ENCODE data around the gene OR52H1.
"Not testable (repeated sequence)": the region's sequence is repeated elsewhere in the genome, so short reads cannot be mapped to it uniquely, and the experiment has no call there.

OR52H1 gene

GRCh38 chr11:5548440-5548839 lies at the start of gene OR52H1:
OR52H1 (minus strand) TSS chr11:5548540; CDS start chr11:5545505, 3,035 bp downstream.
- no peak for DNase-seq (ENCODE audit: low read depth in 3 of 3)

- no peak for DNase-seq (ENCODE audit: low read depth in 3 of 3)
Observed at GRCh38 chr11:5597953-5598352, 49.6 kb upstream of the OR52H1 start.

GRCh38 chr11:5596607-5597201 lies 48.4 kb upstream of the OR52H1 start, which contains the start of gene TRIM6:
TRIM6 (plus strand) TSS chr11:5596637; CDS start chr11:5596898, 261 bp downstream.
- DNase-seq (ENCODE audit: low read depth in 3 of 3) = no peak

GRCh38 chr11:5593146-5593545 lies 44.8 kb upstream of the OR52H1 start:
- no peak for DNase-seq (ENCODE audit: low read depth in 3 of 3)

- DNase-seq (ENCODE audit: low read depth in 3 of 3) = no peak
Observed at GRCh38 chr11:5592615-5593014, 44.3 kb upstream of the OR52H1 start.

GRCh38 chr11:5591613-5592012 lies 43.3 kb upstream of the OR52H1 start:
- no peak for DNase-seq (ENCODE audit: low read depth in 3 of 3)

- not testable (repeated sequence) for DNase-seq (ENCODE audit: low read depth in 3 of 3)
Observed at GRCh38 chr11:5589906-5590305, 41.6 kb upstream of the OR52H1 start.

GRCh38 chr11:5584458-5584857 lies 36.1 kb upstream of the OR52H1 start:
- DNase-seq (ENCODE audit: low read depth in 3 of 3) = not testable (repeated sequence)

- no peak for DNase-seq (ENCODE audit: low read depth in 3 of 3)
Observed at GRCh38 chr11:5581014-5581413, 32.7 kb upstream of the OR52H1 start.

GRCh38 chr11:5580577-5580976 lies 32.2 kb upstream of the OR52H1 start, which contains the start of gene OR52B6:
OR52B6 (plus strand) TSS chr11:5580877; CDS start chr11:5580877, 0 bp downstream.
- no peak for DNase-seq (ENCODE audit: low read depth in 3 of 3)

- no peak for DNase-seq (ENCODE audit: low read depth in 3 of 3)
Observed at GRCh38 chr11:5577101-5577500, 28.8 kb upstream of the OR52H1 start.

GRCh38 chr11:5575152-5575551 lies 26.8 kb upstream of the OR52H1 start:
- DNase-seq (ENCODE audit: low read depth in 3 of 3) = no peak

GRCh38 chr11:5574654-5575053 lies 26.3 kb upstream of the OR52H1 start:
- no peak for DNase-seq (ENCODE audit: low read depth in 3 of 3)

- no peak for DNase-seq (ENCODE audit: low read depth in 3 of 3)
Observed at GRCh38 chr11:5564259-5565019, 16.1 kb upstream of the OR52H1 start.

GRCh38 chr11:5557751-5558150 lies 9.4 kb upstream of the OR52H1 start:
- DNase-seq (ENCODE audit: low read depth in 3 of 3) = no peak

GRCh38 chr11:5556596-5557188 lies 8.4 kb upstream of the OR52H1 start:
- DNase-seq (ENCODE audit: low read depth in 3 of 3) = no peak

- no peak for DNase-seq (ENCODE audit: low read depth in 3 of 3)
Observed at GRCh38 chr11:5553343-5553742, 5.0 kb upstream of the OR52H1 start.

GRCh38 chr11:5550440-5551095 lies 2.2 kb upstream of the OR52H1 start:
- DNase-seq (ENCODE audit: low read depth in 3 of 3) = no peak

GRCh38 chr11:5547982-5548381 lies 358 bp downstream of the OR52H1 start:
- no peak for DNase-seq (ENCODE audit: low read depth in 3 of 3)

GRCh38 chr11:5546457-5546856 lies 1.9 kb downstream of the OR52H1 start:
- DNase-seq (ENCODE audit: low read depth in 3 of 3) = no peak

GRCh38 chr11:5541427-5541826 lies 6.9 kb downstream of the OR52H1 start:
- no peak for DNase-seq (ENCODE audit: low read depth in 3 of 3)

GRCh38 chr11:5536482-5536881 lies 11.9 kb downstream of the OR52H1 start:
- DNase-seq (ENCODE audit: low read depth in 3 of 3) = no peak

Data from stimulated activated CD4-positive, alpha-beta T cell treated with anti-CD3 and anti-CD28 coated beads, TNF-alpha, amount 100 ng/mL, for 48 hours (primary cell).